T-helper 1 cell treated with Interleukin-12 subunit alpha and Interleukin-12 subunit beta and Interleukin-4 antibody, amounts not matched to agents 30 μg/mL and 1 μg/mL, for 36 hours (primary cell): ENCODE data around the gene KNDC1.

Experiments
- H3K27ac Mint-ChIP-seq: one replicate; pipeline ENCODE4 v1.8.0; 2021; ENCODE audit warnings: mild to moderate bottlenecking, mixed read lengths
- H3K27me3 Mint-ChIP-seq: one replicate; pipeline ENCODE4 v1.8.0; 2021; ENCODE audit warnings: low read depth, mixed read lengths
- H3K36me3 Mint-ChIP-seq: one replicate; pipeline ENCODE4 v1.8.0; 2021; ENCODE audit warnings: low read depth, mixed read lengths
- H3K4me1 Mint-ChIP-seq: one replicate; pipeline ENCODE4 v1.8.0; 2021; ENCODE audit warnings: low read depth, mixed read lengths
- H3K4me3 Mint-ChIP-seq: one replicate; pipeline ENCODE4 v1.8.0; 2021; ENCODE audit warnings: mild to moderate bottlenecking, moderate library complexity, mixed read lengths
- H3K9me3 Mint-ChIP-seq: one replicate; pipeline ENCODE4 v1.8.0; 2021; ENCODE audit warnings: mixed read lengths

The KNDC1 gene

DNA sequence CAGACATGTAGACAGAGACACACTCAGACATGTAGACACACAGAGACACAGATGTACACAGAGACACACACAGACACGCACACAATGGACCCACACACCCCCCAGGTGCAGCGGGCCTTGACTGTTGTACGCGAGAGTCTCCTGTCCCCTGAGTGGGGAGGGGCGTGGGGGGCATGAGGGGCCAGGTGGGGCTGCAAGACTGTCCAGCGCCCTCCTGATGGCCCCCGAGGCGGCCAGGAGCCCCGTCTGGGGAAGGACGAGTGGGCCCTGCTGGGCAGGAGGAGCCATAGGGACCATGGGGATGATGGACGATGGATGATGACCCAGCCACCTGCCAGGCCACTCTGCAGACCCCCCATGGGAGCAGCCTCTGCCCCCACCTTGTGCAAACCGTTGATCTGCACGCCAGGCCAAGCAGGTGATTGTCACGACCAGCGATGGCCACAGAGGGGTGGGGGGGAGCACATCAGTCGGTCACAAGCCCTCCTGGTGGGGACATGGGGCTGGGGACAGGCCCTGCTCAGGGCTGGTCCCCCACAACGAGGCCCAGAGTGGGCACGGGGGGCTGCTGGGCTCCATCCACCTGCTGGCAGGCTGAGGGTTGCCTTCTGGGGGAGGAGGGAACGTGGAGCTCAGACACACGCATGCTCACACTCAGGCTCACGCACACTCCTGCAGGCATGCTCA lies 89.2 kb downstream of the KNDC1 start:
- Mint-ChIP-seq H3K27me3 (no peaks in the 10 kb centered on the region), H3K4me1 (peaks cover 3% of the 10 kb centered on the region), H3K4me3 (no peak overlapping the region), H3K27ac (no peak overlapping the region), H3K9me3 (no peaks in the 10 kb centered on the region), H3K36me3 (no peaks in the 10 kb centered on the region)

DNA sequence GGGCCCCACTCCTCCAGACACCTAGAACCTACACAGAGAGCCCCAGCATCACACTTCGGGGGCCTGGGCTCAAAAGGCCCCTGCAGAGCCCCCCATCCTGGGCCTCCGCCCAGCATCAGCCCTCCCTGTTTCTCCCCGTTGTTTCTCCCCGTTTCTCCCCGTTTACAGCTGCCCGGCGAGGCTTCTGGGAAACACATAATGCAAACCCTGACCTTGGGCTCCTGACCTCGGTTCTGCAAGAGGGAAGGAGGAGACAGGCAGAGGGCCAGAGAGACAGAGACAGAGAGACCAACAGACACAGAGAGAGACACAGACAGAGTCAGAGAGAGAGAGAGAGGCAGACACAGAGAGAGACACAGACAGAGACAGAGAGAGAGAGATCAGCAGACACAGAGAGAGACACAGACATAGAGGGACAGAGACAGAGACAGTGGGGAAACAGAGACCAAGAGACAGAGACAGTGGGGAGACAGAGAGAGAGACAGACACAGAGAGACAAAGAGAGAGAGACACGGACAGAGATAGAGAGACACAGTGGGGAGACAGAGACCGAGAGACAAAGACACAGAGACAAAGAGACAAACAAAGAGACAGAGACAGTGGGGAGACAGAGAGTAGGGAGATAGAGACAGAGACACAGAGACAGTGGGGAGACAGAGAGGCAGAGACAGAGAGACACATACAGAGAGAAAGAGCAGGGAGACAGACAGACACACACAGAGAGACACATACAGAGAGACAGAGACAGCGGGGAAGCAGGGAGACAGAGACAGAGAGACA lies 90.1 kb downstream of the KNDC1 start:
- H3K4me3 Mint-ChIP-seq, result no peak overlapping the region

GRCh38 chr10:133251388-133252222 lies 91.6 kb downstream of the KNDC1 start:
- no peaks in the 10 kb centered on the region for H3K36me3 Mint-ChIP-seq

More for the DNA sequence above, 90.1 kb downstream of the KNDC1 start:
- Mint-ChIP-seq H3K9me3 (no peaks in the 10 kb centered on the region), H3K27me3 (no peaks in the 10 kb centered on the region), H3K27ac (no peak overlapping the region), H3K36me3 (no peaks in the 10 kb centered on the region), H3K4me1 (peaks cover 3% of the 10 kb centered on the region)

GRCh38 chr10:133252223-133252552 lies 92.2 kb downstream of the KNDC1 start:
- no peak overlapping the region for H3K4me3 Mint-ChIP-seq
- no peak overlapping the region for H3K27ac Mint-ChIP-seq
- H3K36me3 Mint-ChIP-seq, result no peaks in the 10 kb centered on the region
- no peaks in the 10 kb centered on the region for H3K9me3 Mint-ChIP-seq
- no peaks in the 10 kb centered on the region for H3K27me3 Mint-ChIP-seq
- peaks cover under 1% of the 10 kb centered on the region for H3K4me1 Mint-ChIP-seq

More at GRCh38 chr10:133251388-133252222, 91.6 kb downstream of the KNDC1 start:
- Mint-ChIP-seq H3K27me3 (no peaks in the 10 kb centered on the region), H3K27ac (no peak overlapping the region), H3K9me3 (no peaks in the 10 kb centered on the region), H3K4me1 (peaks cover 3% of the 10 kb centered on the region), H3K4me3 (no peak overlapping the region)

DNA sequence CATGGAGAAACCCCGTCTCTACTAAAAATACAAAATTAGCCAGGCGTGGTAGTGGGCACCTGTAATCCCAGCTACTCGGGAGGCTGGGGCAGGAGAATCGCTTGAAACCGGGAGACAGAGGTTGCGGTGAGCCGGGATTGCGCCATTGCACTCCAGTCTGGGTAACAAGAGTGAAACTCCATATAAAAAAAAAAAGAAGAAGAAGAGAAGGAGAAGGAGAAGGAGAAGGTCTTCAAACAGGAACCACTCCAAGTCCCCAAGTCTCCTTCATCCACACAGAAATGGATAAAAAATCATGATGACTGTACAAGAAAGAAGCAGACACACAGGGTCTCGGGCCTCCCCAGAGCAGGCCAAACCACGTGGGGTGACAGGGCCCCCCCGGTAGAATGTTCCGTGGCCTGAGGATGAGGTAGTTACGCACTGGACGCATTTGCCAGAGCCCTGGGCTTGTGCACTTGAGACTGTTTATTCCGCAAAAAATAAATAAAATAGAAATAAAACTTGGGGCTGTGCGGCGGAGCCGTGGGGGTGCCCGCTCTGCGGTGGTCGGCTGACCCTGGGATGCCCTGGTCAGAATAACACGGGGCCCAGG lies 93.4 kb downstream of the KNDC1 start:
- H3K27ac Mint-ChIP-seq, result peak overlapping the region; percentile 6
- no peaks in the 10 kb centered on the region for H3K36me3 Mint-ChIP-seq
- H3K4me3 Mint-ChIP-seq, result no peak overlapping the region
- H3K4me1 Mint-ChIP-seq, result peaks cover 7% of the 10 kb centered on the region
- no peaks in the 10 kb centered on the region for H3K9me3 Mint-ChIP-seq
- H3K27me3 Mint-ChIP-seq, result no peaks in the 10 kb centered on the region

- Mint-ChIP-seq H3K27me3 (no peaks in the 10 kb centered on the region), H3K27ac (no peak overlapping the region), H3K4me3 (no peak overlapping the region), H3K4me1 (peaks cover 13% of the 10 kb centered on the region), H3K9me3 (no peaks in the 10 kb centered on the region), H3K36me3 (no peaks in the 10 kb centered on the region)
Observed at GRCh38 chr10:133254421-133255120, 94.6 kb downstream of the KNDC1 start.

DNA sequence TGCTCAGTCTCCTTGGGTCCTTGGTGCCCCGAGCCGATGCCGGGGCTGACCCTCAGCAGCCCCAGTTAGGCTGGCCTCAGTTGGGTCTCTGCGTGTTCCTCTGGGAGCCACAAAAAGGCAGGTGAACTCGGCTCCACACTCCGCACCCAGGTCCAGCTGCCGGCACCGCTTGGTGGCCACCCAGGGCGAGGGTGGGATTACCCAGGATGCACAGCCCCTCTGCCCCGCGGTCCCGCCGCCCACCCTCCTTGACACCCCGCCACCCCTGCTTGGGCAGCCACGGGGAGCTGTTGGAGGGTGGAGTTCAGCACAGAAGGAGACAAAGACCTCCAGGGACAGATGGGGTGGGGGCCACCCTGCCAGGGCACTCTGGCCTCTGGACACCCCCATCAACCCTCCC lies 95.3 kb downstream of the KNDC1 start:
- no peaks in the 10 kb centered on the region for H3K36me3 Mint-ChIP-seq
- no peaks in the 10 kb centered on the region for H3K27me3 Mint-ChIP-seq
- H3K4me1 Mint-ChIP-seq, result peaks cover 20% of the 10 kb centered on the region
- H3K27ac Mint-ChIP-seq, result no peak overlapping the region
- H3K4me3 Mint-ChIP-seq, result no peak overlapping the region
- H3K9me3 Mint-ChIP-seq, result no peaks in the 10 kb centered on the region

DNA sequence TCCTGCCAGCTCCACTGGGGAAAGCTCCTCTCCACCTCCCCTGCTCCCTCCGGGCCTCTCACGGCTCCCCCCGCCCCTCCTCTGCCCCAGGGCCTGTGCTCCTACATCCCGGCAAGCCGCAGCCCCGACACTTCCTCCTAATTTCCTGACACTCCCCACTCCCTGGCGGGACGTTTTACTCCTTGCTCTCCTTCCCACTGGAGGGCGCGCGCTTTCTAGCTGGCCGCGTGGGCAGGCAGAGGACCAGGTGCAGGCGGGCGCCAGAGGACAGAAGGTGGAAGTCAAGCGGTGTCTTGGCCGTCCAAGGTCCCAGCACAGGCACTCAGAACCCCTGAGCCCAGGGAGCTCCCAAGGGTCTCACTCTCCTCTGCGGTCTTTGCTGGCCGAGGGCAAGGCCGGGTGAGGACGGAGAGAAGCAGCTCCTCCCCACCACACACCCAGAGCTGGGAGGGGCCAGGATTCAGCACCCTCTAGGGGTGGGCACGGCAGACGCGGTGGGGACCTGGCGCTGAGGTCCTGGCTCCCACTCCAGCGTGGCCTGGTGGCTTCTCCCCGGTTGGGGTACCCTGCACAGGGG lies 97.6 kb downstream of the KNDC1 start:
- no peaks in the 10 kb centered on the region for H3K9me3 Mint-ChIP-seq
- H3K27ac Mint-ChIP-seq, result peak overlapping the region; percentile 83
- no peaks in the 10 kb centered on the region for H3K36me3 Mint-ChIP-seq
- no peaks in the 10 kb centered on the region for H3K27me3 Mint-ChIP-seq
- H3K4me3 Mint-ChIP-seq, result no peak overlapping the region
- H3K4me1 Mint-ChIP-seq, result peaks cover 29% of the 10 kb centered on the region

DNA sequence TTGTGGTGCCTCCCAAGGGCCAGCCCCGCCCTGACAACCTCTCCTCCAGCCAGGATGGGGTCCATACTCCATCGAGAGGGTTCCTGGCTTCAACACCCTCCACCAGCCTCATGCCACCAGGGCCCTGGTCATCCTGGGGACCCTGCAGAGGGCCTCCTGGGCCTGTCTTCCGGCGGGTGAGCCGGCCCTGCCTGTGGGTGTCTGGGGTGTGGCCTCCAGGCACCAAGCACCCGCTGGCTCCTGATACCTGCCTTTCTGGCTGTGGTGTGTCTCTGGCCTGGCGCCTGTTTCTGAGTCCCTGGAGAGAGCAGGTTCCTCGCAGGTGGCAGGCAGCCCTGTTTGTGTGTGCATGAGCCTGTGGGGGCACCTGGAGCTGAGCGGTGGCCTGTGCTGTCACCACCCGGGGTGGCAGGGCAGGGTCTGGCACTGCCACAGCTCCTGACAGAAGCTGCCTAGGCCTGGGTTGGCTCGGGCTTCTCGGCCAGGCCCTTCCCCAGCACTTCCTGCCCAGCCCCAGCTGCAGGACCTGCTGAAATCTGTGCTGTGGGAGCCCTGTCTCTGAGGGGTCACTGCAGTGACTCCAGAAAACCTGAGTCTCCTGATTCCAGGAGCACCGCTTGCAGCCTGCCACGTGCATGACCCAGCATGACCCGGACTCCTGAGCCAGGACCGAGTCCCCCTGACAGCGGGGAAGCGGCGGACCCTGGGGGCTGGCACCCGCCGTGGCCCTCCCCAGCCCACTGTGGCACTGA lies 98.2 kb downstream of the KNDC1 start:
- Mint-ChIP-seq H3K36me3 (peaks cover 4% of the 10 kb centered on the region), H3K9me3 (no peaks in the 10 kb centered on the region), H3K4me1 (peaks cover 30% of the 10 kb centered on the region), H3K4me3 (peak overlapping the region; percentile 14), H3K27ac (peak overlapping the region; percentile 62), H3K27me3 (no peaks in the 10 kb centered on the region)

DNA sequence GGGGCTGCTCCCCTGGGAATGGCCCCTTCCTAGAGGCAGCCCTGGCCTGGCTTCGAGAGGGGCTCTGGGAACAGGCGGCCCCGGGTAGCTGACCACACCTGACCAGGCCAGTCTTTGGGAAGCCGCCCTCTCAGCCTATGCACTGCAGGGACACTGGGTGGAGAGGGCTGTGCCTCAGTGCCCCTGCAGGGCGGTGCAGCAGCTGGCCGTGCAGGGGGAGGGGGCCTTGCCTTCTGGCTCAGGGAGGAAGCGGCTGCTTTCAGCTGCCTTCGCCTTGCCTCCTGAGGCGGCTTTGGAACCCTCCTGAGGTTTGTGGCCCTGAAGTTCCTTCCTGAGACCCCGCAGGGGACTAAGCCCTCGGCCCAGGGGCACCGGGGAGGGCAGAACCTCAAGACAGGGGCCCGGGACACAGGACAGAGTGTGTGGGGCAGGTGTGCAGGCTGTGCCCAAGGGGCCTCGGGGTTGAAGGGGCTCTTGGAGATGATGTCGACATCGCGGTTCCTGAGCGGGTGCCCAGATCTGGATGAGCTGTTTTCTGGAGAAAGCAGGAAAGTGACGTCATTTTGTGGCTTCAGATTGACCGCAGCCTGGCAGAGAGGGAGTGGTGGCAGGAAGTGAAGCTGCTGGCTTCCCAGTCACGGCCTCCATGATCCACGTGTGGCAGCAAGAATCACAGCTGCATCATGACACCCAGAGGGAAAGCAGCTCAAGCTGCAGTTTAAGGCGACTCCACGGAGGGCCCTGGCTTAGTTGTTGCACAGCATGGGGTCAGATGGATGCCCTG lies 99.0 kb downstream of the KNDC1 start:
- Mint-ChIP-seq H3K9me3 (no peaks in the 10 kb centered on the region), H3K4me1 (peaks cover 35% of the 10 kb centered on the region), H3K27ac (peak overlapping the region; percentile 97), H3K27me3 (no peaks in the 10 kb centered on the region), H3K36me3 (peaks cover 10% of the 10 kb centered on the region), H3K4me3 (peak overlapping the region; percentile 71)

- Mint-ChIP-seq H3K27ac (peak overlapping the region; percentile 97), H3K36me3 (peaks cover 14% of the 10 kb centered on the region), H3K27me3 (no peaks in the 10 kb centered on the region), H3K4me1 (peaks cover 39% of the 10 kb centered on the region), H3K4me3 (peak overlapping the region; percentile 71), H3K9me3 (no peaks in the 10 kb centered on the region)
Observed at GRCh38 chr10:133259602-133259989, 99.6 kb downstream of the KNDC1 start.

GRCh38 chr10:133260895-133261725 lies 101.1 kb downstream of the KNDC1 start:
- H3K27ac Mint-ChIP-seq, result peak overlapping the region; percentile 80
- peaks cover 50% of the 10 kb centered on the region for H3K4me1 Mint-ChIP-seq
- peaks cover 23% of the 10 kb centered on the region for H3K36me3 Mint-ChIP-seq
- no peaks in the 10 kb centered on the region for H3K9me3 Mint-ChIP-seq
- peak overlapping the region; percentile 80 for H3K4me3 Mint-ChIP-seq
- H3K27me3 Mint-ChIP-seq, result no peaks in the 10 kb centered on the region
